ENCODE measurements around the gene TRRAP. TPM values are rescaled to one million over a fixed set of nuclear protein-coding genes. Genes with fewer than 3 reads are reported as not detected.

Gene TRRAP
- total and polyA plus RNA-seq, 7 donors = 2.4 to 35.5 (median 18.9) TPM

DNA sequence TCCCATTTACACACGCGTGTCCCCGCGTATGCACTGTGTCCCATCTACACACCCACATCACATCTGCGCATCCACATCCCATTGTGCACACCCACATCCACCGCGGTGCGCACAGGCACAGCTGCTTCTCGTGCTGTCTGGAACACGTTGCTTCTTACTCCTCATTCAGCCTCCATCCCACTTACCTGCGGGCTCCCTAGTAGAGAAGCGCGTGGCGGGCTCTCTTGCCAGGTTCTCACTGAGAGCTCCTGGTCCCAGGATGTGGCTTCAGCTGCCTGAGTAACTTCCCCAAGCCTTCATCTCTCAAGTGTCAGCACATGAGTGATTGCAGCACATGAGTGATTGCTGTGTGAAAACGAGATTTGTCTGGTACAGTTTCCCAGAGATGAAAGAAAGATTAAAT lies 117.8 kb downstream of the TRRAP start:
- WGBS, 2 donors = 92 to 94% methylated on average over 15 of the region's 15 CpGs
- TF ChIP-seq POLR2AphosphoS5 (IDR thresholded peaks at IDR 0.05) (no peak), CTCF (IDR thresholded peaks at IDR 0.05) (no peak), EP300 (IDR thresholded peaks at IDR 0.05) (no peak), POLR2A (IDR thresholded peaks at IDR 0.05) (no peak)
- Histone ChIP-seq H3K4me3 (no peak overlapping the region), H3K9me3 (no peaks in the 10 kb centered on the region), H3K27me3 (no peaks in the 10 kb centered on the region), H3K27ac (no peak overlapping the region), H3K36me3 (peaks cover 34 to 93% (median 54%) of the 10 kb centered on the region in 4 donors), H3K4me1 (no peaks in the 10 kb centered on the region)
- DNase-seq = no peak
- intact Hi-C loops (cut with DNase I) = no loop called here

DNA sequence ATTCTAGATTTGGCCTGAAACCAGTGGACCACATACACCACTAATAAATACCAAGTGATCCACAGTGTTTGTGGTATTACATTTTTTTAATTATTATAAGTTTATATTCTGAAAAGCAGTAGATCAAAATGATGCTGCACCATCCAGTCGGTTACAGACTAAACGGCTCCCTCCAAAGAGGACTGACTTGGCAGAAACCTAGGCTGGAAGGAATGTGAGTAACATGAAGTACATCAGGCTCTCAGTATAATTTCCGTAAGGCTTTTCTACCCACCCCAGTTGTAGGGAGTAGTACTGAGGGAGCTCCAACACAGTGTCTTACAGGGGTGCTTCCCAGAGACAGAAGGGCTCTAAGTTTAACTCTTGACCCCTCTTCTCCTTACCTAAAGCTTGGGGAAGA lies 119.5 kb downstream of the TRRAP start:
- 88 to 93% methylated on average over 3 of the region's 3 CpGs for WGBS, 2 donors
- TF ChIP-seq EP300 (IDR thresholded peaks at IDR 0.05) = no peak
- no peak for TF ChIP-seq POLR2AphosphoS5 (IDR thresholded peaks at IDR 0.05)
- no peak for TF ChIP-seq POLR2A (IDR thresholded peaks at IDR 0.05)
- no peak for TF ChIP-seq CTCF (IDR thresholded peaks at IDR 0.05)
- no peaks in the 10 kb centered on the region for H3K4me1 ChIP-seq
- H3K27me3 ChIP-seq = no peaks in the 10 kb centered on the region
- intact Hi-C loops (cut with DNase I) = no loop called here
- no peaks in the 10 kb centered on the region for H3K9me3 ChIP-seq
- no peak for DNase-seq
- H3K4me3 ChIP-seq = no peak overlapping the region
- H3K36me3 ChIP-seq = peaks cover 25 to 91% (median 51%) of the 10 kb centered on the region in 4 donors
- H3K27ac ChIP-seq = no peak overlapping the region

- TF ChIP-seq CTCF (IDR thresholded peaks at IDR 0.05) (no peak), POLR2AphosphoS5 (IDR thresholded peaks at IDR 0.05) (no peak), POLR2A (IDR thresholded peaks at IDR 0.05) (no peak), EP300 (IDR thresholded peaks at IDR 0.05) (no peak)
- Histone ChIP-seq H3K36me3 (peaks cover 16 to 90% (median 50%) of the 10 kb centered on the region in 4 donors), H3K4me3 (no peak overlapping the region), H3K9me3 (no peaks in the 10 kb centered on the region), H3K4me1 (no peaks in the 10 kb centered on the region), H3K27me3 (no peaks in the 10 kb centered on the region), H3K27ac (no peak overlapping the region)
- intact Hi-C loops (cut with DNase I) = no loop called here
- 50 to 81% methylated on average over 10 of the region's 10 CpGs for WGBS, 2 donors
- no peak for DNase-seq
Measured at GRCh38 chr7:98998821-98999725, 120.7 kb downstream of the TRRAP start.

DNA sequence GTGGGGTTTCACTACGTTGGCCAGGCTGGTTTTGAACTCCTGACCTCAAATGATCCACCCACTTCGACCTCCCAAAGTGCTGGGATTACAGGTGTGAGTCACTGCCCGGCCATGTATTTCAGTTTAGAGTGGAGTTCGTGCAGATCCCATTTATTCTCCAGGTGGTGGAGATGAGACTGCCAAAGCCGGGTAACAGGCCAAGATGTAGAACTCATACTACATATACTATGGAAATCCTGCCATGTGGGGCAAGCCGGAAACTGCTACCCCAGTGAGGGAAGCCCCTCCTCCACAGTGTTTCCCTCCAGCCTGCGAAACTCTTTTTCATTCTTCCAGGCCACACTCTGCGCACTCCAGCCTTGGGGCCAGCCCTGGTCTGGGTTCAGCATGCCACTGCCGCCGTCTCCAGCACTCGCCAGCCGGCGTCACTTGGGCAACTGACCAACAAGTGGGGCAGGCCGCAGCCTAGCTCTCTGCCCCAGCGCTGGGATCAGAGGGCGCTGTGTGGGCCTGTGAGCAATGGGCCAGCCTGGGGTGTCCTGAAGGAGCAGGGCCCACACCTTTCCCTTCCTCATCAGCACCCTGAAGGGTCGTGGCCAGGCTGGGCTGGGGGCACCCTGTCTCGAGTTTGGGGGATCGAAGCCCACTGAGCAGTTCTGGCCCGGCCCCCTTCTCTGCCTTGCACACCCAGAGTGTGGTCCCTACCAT lies 122.0 kb downstream of the TRRAP start:
- WGBS, 2 donors = 91 to 95% methylated on average over 20 of the region's 20 CpGs
- H3K36me3 ChIP-seq = peaks cover 20 to 90% (median 45%) of the 10 kb centered on the region in 4 donors

More for the DNA sequence above, 122.0 kb downstream of the TRRAP start:
- Histone ChIP-seq H3K4me3 (no peak overlapping the region), H3K4me1 (no peaks in the 10 kb centered on the region), H3K9me3 (no peaks in the 10 kb centered on the region), H3K27ac (no peak overlapping the region), H3K27me3 (no peaks in the 10 kb centered on the region)
- no peak for DNase-seq
- intact Hi-C loops (cut with DNase I) = no loop called here
- TF ChIP-seq CTCF (IDR thresholded peaks at IDR 0.05) = no peak
- TF ChIP-seq EP300 (IDR thresholded peaks at IDR 0.05) = no peak
- no peak for TF ChIP-seq POLR2AphosphoS5 (IDR thresholded peaks at IDR 0.05)
- no peak for TF ChIP-seq POLR2A (IDR thresholded peaks at IDR 0.05)
